GM12874 (cell line): ENCODE data around the gene PTRH2.

Experiments
- TF ChIP-seq, protein P1 (sequence below): IDR thresholded peaks from 2 replicates; pipeline ENCODE4 v1.5.1; 2011; ENCODE audit warnings: low read depth, mild to moderate bottlenecking, control low read depth, low read length, moderate library complexity; ENCODE audit not compliant: insufficient read depth

PTRH2 gene

DNA sequence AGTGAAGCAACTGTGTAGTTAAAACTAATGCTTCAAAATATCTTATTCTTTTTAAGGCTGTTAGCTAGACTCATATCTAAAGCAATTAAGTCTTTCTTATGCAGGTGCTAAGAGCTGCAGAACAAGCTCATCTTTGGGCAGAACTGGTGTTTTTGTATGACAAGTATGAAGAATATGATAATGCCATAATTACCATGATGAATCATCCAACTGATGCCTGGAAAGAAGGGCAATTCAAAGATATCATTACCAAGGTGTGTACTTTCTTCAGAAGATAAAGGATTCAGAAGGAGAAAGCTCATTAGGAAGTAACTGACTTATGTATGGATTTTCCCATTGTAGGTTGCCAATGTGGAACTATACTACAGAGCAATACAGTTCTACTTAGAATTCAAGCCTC is 23.9 kb downstream of the PTRH2 start:
- TF ChIP-seq, protein P1, sequence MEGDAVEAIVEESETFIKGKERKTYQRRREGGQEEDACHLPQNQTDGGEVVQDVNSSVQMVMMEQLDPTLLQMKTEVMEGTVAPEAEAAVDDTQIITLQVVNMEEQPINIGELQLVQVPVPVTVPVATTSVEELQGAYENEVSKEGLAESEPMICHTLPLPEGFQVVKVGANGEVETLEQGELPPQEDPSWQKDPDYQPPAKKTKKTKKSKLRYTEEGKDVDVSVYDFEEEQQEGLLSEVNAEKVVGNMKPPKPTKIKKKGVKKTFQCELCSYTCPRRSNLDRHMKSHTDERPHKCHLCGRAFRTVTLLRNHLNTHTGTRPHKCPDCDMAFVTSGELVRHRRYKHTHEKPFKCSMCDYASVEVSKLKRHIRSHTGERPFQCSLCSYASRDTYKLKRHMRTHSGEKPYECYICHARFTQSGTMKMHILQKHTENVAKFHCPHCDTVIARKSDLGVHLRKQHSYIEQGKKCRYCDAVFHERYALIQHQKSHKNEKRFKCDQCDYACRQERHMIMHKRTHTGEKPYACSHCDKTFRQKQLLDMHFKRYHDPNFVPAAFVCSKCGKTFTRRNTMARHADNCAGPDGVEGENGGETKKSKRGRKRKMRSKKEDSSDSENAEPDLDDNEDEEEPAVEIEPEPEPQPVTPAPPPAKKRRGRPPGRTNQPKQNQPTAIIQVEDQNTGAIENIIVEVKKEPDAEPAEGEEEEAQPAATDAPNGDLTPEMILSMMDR = no peak

DNA sequence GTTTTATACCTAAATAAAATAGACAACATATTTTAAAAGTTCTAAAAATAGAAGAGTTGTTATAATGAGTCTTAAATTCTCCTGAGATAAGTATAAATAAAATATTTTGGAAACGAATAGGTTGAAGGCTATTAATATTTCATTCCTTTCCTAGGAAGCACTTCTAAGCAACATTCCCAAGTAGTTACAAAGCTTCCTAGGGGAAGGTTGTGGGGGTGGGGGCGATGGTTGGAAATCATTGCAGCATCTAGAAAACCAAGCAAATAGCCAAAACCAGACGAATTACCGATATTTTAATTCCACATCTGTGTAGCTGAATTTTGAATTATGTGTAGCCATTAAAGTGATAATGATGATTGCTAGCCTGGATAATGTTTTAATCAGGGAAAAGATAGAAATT is 26.9 kb downstream of the PTRH2 start:
- TF ChIP-seq, protein P1 = no peak

DNA sequence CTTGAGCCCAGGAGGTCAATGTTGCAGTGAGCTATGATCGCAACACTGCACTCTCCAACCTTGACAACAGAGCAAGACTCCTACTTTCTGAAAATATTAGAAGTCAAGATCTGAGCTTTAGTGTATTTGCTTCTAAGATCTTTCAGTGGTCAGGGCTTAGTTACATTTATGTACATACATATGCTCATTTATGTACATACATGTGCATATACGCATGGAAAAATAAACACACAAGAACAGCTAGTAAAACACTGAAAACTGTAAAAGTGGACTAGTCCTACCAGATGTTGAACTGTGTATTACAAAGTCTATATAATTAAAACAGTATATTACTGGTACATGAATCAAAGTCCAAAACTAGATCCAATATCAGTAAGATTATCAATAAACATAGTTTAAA is 28.3 kb downstream of the PTRH2 start:
- TF ChIP-seq, protein P1 = no peak

GRCh38 chr17:59676716-59677115 is 30.5 kb downstream of the PTRH2 start:
- TF ChIP-seq, protein P1 = no peak

GRCh38 chr17:59675231-59675630 is 32.0 kb downstream of the PTRH2 start:
- TF ChIP-seq, protein P1 = no peak

DNA sequence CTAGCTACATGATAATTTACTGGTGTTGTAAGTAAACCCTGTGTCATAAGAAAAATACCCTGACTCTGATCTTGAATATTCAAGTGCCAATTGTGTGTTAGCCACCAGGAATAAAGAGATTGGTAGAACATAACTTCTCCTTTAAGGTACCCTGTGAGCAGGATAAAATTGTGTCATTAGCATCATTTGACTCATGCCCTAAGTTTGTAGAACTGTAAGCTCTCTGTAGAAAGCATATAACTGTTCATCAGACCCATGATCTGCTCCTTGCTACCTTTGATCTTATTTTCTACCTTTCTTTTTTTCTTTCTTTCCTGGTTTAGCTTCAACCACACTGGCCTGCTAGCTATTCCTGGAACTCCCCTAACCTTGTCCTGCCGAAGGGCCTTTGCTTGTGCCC is 35.8 kb downstream of the PTRH2 start:
- TF ChIP-seq, protein P1 = no peak

- TF ChIP-seq, protein P1 = no peak
These were observed 37.3 kb downstream of the PTRH2 start for GRCh38 chr17:59669944-59670343.

GRCh38 chr17:59669411-59669810 is 37.8 kb downstream of the PTRH2 start:
- TF ChIP-seq, protein P1 = no peak
